GM03348 (cell line): ENCODE data around the gene TOR4A.

Experiments
- DNase-seq: peaks from one replicate; pipeline ENCODE4 v3.0.0; 2012; ENCODE audit warnings: low spot score

Gene TOR4A

DNA sequence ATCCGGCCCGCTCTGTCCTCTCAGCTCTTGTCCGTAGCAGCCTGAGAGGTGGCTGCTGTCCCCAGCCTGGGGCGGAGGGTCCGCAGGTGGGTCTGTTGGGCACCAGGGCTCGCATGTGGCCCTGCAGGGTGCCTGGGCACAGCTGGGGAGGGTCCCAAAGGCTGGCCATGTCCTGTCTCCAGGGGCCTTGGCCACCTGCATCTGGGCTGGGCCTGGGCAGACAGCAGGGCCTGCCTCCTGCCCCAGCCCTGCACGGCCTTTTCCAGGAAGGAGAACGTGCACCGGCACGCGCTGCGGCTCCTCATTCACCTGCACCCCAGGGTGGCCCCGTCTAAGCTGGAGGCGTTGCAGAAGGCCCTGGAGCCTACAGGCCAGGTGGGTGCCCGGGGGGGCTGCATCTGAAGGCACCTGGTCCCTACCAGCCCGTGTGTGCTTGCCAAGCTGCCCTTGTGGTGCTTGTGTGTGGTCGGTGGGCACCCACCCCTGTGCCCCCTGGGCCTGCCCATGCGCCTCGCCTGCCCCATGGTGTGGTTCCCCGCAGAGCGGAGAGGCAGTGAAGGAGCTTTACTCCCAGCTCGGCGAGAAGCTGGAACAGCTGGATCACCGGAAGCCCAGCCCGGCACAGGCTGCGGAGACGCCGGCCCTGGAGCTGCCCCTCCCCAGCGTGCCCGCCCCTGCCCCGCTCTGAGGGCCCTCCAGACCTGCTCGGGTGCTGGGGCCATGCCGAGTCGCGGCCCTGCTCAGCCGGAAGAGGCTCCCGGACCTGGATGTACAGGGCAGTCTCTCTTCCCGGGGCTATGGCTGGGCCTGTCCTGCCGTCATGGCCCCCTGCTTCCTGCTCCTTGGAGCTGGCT lies 5.1 kb upstream of the TOR4A start:
- DNase-seq, result no peak

DNA sequence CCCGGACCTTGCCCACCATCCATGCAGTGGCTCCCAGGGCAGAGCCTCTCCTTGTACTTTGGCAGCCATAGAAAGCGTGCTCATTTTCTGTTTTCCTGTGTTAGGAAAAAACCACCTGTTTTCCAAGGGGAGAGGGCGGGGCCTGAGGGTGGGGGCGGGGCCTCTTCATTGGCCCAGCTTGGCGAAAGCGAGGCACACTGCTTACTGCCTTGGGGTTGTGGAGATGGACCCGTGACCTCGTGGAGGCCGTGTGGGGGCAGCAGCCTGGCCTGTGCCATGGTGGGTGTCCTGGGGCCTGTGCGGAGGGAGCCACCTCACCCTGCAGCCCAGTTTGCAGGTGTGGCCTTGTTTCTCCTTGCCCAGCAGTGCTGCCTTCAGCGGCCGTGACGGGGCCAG lies 4.4 kb upstream of the TOR4A start:
- no peak for DNase-seq

DNA sequence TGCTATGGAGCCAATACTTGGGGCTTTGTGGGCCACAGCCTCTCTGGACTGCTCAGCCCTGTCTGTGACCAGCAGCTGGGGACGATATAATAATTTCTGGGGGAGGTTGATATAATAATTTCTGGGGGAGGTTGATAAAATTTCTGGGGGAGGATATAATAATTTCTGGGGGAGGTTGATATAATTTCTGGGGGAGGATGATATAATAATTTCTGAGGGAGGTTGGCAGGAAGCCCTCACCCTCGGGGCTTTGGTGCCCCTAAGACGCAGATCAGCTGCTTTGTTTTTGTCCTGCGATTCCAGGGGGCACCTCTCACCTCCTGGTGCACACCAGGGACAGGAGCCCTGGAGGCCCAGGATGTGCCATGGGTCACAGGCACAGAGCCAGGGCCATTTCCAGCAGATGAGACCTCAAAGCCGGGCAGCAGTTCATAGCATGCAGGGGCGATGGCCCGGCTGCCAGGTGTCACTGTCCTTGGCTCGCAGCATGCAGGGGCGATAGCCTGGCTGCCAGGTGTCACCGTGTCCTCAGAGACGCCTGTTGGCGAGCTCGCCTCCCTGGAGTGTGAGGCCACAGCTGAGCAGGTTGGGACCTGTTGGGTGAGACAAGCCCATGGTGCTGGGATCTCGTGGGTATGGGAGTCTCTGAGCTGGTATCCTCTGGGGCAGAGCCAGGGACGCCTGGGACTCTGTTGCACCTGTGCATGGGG lies 3.8 kb upstream of the TOR4A start:
- DNase-seq, result no peak

DNA sequence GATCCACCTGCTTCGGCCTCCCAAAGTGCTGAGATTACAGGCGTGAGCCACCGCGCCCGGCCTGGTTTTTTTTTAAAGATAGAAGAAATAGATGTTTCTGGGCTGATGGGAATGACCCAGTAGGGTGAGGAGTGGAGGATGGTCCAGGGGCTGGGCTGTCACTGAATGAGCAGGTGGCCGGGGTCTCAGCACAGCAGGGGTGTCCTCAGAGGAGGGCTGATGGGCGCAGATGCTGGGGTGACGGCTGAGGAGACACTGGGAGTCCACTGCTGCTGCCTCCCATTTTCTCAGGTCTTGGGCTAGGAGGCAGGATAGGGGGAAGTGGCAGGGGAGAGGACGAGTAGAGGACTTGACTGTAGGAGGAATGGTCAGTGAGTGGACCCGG lies 2.3 kb upstream of the TOR4A start:
- no peak for DNase-seq

DNA sequence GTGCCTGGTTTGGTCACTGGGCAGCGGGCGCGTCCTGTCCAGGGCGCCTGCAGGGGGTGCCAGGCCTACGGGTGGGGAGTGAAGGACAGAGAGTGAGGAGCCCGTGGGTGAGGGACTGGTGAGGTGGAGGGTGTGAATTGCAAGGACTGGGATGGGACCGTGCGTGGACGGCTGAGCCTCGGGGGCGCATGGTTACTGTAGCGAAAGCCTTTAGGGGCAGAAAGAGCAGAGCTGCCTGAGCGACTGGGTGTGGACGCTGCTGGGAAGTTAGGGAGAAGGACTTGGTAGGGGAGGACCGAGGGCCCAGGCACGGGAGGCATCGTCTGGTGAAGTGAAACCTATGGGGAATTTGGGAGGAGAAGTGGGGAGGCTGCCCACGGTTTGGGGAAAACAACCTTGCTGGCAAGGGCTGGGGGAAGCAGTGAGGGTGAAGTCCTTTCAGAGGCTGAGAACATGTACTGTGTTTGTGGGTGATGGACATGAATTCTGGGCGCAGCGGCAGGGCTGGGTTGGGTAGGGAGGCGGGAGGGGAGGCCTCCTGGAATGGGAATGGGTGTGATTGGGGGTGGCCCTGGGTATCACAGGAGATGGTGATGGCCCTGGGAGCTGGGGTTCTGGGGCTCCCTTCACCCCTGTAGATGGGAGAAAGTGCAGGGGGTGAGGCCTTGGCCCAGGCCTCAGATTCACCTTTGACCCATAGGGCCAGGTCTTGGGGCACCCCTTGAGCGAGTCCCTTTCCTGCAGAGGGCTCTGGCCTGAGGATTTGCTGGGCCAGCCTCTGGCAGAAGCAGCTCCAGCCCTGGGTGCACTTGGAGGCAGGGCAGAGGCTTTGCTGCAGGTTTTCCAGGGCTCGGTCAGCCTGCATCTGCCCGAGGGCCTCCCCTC lies 1.7 kb upstream of the TOR4A start:
- DNase-seq, result no peak

DNA sequence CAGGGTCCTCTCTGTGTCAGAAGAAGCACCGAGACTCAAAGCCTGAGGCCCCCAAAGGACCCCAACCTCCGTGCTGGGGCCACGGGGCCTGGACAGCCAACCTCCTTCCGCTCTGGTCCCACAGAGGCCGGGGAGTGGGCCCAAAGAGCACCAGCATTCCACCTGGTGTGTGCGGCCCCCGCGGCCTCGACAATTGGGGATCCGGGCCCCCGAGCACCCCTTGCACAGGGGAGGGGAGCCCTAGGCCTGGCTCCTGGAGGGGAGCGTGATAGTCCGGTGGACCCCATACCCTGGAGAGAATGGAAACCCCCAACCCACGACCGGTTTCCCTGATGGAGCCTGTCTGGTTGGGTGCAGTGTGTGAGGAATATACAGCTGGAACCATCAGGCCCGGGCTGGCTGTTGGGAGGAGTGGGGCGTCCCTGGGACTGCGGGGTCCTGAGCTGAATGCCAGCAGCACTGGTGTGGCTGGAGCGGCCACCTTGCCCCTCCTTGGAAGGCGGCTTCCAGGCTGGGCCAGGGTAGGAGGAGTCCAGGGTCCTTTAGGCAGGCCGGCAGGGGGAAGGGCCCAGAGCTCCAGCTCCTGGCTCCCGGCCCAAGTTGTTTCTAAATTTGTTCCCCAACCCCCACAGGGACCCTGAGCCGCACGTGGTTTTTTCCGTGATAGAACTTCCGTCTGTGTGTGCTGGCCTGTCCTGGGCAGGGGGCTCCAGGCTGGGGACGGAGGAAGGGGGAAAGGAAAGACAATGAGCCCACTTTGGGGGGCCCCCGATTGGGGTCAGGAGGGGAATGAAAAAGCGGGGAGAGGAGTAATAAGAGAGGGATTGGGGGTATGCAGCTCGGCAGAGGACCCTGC lies 825 bp upstream of the TOR4A start:
- DNase-seq, result peak; percentile 80

DNA sequence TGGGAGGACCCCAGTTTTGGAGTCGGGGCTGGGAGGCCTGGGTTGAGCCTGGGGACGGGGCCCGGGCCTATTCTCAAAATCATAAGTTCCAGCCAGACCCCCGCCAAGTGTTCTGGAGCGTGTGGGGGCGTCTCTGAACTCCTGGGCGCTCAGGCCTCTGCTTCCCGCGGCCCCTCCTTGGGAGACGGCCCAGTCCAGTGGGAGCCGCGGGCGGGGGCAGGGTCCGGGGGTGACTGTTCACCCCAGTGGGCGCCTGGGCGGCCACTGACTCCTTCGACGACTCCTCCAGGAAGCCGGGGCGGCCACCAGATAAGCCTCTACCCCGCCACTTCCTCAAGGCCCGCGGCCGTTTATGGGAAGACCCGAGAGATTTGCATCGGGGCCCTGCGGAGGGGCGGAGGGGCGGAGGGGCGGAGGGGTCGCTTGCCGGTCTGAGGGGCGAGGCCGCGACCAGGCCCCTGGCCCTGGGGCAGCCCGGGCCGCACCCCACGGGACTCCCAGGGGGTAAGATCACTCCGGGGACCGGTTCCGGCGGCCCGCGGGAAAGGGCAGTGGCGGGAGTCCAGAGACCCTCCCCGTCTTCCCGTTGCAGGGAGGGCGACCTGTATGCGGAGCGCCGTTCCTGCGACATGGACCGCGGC lies 655 bp downstream of the TOR4A start:
- no peak for DNase-seq

DNA sequence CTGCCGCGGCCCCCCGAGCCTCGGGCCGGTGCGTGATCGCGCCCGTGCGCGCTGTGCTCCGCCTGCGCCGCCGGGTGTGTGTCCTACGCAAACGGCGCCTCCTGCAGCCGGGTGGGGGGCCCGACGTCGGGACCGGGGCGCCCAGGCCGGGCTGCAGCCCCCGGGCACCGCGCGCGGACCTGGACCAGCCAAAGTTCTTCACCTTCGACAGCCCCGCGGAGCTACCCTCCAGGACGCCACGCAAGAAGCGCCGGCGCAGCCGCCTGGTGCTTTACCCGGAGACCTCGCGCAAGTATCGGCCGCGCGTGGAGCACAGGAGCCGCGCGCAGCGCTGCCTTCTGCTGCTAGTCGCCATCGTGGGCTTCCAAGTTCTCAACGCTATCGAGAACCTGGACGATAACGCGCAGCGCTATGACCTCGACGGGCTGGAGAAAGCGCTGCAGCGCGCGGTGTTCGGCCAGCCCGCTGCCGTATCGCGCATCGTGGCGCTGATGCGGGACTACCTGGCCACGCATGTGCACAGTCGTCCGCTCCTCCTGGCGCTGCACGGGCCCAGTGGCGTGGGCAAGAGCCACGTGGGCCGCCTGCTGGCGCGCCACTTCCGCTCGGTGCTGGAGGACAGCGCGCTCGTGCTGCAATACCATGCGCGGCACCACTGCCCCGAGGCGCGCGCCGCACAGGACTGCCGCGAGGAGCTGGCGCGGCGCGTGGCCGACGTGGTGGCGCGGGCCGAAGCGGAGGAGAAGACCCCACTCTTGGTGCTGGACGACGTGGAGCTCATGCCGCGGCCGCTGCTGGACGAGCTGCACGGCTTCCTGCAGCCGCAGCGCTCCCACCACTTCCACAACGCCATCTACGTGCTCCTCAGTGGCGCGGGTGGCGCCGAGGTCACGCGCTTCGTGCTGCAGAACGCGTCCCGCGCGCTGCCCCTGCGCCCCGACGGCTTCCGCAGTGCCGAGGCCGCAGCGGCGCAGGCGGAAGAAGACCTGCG lies 1.5 kb downstream of the TOR4A start:
- DNase-seq, result no peak

DNA sequence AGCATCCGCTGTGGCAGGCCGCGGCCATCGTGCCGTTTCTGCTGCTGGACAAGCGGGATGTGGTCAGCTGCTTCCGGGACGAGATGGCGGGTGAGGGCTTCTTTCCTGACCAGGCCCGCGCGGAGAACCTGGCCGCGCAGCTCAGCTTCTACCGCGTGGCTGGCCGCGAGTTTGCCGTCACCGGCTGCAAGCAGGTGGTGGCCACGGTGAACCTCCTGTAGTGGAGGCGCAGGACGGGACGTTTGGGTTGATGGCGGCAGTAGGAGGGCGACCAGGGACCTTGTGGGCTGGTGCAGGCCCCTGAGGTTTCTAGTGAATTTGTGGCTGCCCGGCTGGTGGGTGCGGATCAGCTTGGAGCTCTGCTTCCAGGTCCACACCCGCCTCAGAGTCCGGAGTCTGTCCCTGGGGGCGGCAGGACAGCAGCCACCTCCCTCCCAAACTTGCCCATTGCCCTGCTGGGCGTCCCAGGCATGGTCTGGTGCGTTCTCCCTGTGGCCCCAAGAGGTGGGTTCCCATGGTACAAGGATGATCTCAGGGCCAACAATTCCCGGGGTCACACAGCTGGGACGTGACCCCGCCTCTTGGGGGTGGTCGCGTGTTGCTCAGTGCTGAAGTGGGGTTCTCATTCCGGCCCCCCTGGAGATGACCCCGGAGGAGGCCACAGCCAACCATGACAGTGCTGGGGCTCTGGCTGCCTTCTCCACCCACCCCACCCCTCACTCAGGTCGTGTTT lies 2.4 kb downstream of the TOR4A start:
- no peak for DNase-seq

DNA sequence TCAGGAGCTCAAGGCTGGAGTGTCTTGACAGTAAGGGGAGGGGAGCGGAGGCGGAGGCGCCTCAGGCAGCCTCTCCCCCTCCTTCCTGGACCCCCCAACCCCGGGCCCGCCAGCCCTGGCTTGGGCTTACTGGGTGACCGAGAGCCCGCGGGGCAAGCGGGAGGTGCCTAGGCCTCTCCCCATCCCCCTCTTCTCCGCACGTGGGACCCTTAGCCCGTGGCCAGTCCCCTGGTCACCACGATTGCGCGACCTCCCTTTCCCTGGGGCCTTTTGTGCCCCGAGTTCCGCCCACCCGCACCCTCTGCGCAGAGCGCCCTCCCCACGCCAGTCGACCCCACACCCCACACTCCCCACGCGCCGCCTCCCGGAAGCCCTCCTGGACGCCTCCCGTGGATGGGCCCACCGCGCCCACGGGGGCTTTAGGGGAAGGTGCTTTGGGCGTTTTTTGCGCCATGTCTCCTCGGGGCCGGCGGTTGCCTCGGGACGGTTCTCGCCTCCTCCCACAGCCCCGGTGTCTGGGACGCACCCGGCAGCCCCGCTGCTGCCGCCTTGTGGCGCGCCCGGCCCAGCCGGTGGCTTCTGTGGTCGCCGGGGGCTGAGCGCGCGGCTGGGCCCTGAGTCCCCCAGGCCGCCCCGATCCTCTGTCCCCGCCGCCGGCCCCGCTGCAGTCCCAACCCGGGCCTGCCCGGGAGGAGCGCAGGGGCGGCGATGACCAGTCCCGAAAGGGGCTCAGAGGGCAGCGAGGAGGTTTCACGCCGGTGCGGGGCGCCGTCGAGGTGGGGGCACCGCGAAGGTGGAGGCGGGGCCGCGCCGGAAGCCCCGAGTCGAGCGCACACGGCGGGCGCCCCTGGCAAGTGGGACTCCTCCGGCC lies 3.2 kb downstream of the TOR4A start:
- DNase-seq, result peak; percentile 71

DNA sequence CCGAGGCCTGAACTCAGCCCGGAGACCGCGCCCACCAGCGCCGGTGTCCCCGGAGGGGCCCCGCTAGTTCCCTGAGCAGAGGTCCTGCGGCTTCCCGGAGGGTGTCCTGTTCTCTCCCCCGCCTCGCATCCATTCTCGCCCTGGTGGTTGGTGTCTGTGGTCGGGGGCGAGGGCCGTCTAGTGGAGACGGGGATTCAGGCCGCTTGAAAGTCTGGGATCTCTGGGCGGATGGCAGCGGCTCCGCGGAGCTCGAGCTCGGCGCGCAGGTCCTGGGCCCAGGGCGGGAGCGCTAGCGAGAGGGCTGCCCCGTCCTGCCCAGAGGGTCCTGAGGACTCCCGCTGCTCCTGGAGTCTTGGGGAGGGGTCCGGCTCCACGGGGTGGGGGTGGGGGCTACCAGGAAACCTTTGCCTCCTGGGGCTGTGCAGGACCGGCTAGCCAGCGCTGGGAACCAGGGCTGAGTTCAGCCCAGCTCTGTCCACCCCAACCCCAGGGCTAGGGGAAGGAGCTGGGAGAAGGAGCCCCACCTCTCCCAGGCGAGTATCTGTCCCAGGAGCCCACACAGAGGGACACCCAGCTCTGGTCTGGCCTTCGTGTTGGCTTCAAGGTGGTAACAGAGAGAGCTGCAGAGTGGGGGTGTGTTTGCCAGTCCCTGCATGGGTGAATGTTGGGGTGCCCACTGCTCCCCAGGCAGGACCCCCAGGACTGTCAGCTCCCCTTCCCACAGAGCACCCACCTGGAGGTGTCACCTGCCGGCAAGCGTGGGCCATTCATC lies 4.0 kb downstream of the TOR4A start:
- DNase-seq, result no peak

DNA sequence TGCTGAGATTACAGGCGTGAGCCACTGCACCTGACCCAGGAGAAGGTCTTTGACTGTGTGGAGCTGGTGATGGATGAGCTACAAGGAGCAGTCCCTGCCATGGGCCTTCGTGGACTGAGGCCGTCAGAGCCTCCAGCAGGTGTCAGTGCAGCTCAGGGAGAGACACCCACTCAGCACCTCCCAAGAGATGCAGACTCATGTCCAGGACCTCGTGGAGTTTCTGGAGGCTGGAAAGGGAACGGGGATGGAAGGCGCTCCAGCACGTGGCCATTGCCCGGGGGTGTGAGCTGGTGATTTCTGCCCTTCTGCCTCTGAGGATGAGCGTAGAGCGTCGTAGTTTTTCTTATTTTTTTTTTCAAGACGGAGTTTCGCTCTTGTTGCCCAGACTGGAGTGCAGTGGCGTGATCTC lies 9.5 kb downstream of the TOR4A start:
- peak; percentile 67 for DNase-seq

DNA sequence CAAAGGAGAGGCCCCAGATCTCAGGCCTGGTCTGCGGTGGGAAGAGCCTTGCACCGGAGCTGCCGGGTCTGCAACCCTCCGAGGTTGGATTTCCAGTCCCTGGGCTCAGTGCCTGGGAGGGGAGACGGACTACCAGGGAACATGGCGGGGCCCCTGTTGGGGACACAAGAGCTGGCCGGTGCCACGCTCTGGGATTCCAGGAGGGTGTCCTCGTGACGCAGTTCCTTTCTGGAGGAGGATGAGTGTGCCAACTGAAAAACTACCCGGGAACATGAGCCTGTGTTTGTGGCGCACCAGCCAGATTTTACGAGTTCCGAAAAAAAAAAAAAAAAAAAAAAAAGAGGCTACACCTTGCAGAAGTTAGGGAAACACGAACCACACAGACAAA lies 15.6 kb downstream of the TOR4A start:
- DNase-seq, result no peak

DNA sequence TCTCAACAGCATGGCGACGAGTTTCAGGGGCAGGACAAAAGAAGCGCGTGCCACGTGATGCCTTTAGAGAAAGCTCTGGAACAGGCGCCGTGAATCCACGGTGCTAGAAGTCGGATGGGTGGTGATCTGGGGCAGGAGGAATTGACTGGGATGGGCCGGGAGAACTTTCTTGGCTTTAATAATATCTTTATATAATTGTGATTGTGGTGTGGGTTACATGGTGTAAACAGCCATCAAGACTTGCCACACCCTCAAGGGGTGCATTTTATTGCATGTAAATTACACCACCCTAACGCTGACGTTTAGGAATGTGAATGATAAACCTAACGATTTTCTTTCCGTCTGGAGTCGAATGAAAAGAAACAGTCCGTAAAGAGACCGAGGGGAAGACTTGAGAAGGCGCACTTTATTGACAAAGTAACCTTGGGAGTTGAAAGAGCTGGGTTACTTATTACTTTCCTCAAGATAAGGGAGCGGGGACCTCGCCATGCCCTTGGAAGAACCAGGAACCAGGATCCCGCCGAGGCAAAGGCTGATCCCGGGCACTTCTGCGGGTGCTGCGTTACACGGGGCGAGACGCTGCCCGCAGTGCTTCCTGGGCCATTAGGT lies 16.1 kb downstream of the TOR4A start:
- no peak for DNase-seq

DNA sequence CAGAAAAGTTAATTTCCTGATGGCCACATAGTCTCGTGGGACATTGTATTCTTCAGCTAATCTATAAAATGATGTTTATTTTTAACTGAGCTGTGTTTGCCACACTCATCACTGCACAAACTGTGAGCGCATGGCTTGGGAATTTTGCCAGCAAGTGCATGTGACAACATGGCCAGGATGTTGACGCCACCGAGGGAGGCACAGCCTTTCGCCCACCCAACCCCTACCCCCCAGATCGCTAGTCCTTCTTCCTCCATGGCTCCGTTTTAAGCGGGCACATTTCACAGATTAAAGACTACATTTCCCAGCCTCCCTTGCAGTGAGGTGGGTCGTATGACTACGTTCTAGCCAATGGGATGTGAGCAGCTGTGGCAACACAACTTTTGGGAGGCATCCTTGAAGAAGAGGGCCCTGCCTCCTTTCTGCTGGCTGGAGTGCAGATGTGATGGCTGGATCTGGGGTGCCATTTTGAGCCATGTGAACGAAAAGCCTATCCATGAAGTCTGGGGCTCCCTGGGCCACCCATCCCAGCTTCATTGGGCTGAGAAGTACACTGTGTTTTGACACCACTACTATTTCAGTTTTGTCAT lies 16.7 kb downstream of the TOR4A start:
- peak; percentile 55 for DNase-seq

DNA sequence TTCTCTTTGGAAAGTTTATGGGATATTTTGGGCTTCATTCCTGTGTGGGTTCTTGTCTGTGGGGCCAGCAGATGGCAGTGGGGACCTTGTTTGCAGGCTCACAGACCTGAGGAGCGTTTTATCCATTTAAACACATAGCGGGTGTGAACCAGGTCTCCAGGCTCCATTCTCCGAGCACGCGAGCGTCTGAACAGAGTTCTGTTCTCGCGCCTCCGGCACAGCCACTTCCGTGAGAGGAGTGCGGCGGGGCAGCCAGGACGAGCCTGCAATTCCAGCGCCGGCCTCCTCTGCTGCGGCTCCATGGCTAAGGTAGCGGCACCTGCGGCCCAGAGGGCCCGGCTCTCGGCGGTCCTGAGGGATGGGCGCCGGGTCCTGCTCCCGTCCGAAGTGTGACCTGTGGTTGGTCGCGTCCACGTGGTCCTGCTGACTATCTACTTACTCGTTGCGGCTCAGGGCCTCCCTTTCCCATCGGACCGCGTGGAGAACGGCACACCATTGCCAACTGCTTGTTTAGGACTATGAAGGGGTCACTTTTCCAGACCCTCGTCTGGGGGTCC lies 17.2 kb downstream of the TOR4A start:
- no peak for DNase-seq
